PC-9 (cell line): ENCODE results near the gene TRIO.

Source experiments
- CTCF ChIP-seq: fragments of 200-600 bp; sonication (generic); conservative IDR thresholded peaks from 2 replicates; pipeline ENCODE4 v1.6.1; 2017; ENCODE audit warnings: mixed run types, antibody characterized with exemption, mild to moderate bottlenecking, moderate library complexity
- EZH2 ChIP-seq: fragments of 200-600 bp; sonication (generic); IDR thresholded peaks from 2 replicates; pipeline ENCODE4 v1.8.0; 2017; ENCODE audit warnings: antibody characterized with exemption, low read depth

DNA sequence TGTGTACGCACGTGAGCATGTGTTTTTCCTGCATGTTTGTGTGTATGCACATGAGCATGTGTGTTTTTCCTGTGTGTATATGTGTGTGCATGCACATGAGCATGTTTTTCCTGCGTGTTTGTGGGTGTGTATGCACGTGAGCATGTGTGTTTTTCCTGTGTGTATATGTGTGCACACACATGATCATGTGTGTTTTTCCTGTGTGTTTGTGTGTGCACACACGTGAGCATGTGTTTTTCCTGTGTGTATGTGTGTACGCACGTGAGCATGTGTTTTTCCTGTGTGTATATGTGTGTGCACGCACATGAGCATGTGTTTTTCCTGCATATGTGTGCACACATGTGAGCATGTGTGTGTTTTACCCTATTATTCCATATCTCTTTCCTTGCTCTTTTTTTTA lies 205.9 kb downstream of the TRIO start:
- TF ChIP-seq CTCF (no peak), EZH2 (no peak)
